Activated T-cell treated with anti-CD3 and anti-CD28 coated beads for 24 hours (primary cell): ENCODE measurements around the gene NFE2L3.
"Not testable (repeated sequence)": the region's sequence is repeated elsewhere in the genome, so short reads cannot be mapped to it uniquely, and the experiment has no call there.

Experiments
- DNase-seq: peaks from one replicate; pipeline ENCODE4 v3.0.0-alpha.2; 2020; ENCODE audit warnings: low read depth

Gene NFE2L3

GRCh38 chr7:26151953-26152781 is at the start of gene NFE2L3:
NFE2L3 (plus strand) TSS chr7:26152198; CDS start chr7:26152499, 301 bp downstream.
- peak; percentile 82 for DNase-seq

GRCh38 chr7:26103596-26103995 is 48.4 kb upstream of the NFE2L3 start:
- DNase-seq: no peak

- no peak for DNase-seq
Observed at GRCh38 chr7:26105236-26105635, 46.8 kb upstream of the NFE2L3 start.

GRCh38 chr7:26105931-26106330 is 46.1 kb upstream of the NFE2L3 start:
- DNase-seq: no peak

- DNase-seq: no peak
Observed at GRCh38 chr7:26112203-26112740, 39.7 kb upstream of the NFE2L3 start.

GRCh38 chr7:26115650-26116049 is 36.3 kb upstream of the NFE2L3 start:
- no peak for DNase-seq

GRCh38 chr7:26117142-26117807 is 34.7 kb upstream of the NFE2L3 start:
- DNase-seq: no peak

- no peak for DNase-seq
Observed at GRCh38 chr7:26117970-26118369, 34.0 kb upstream of the NFE2L3 start.

- no peak for DNase-seq
Observed at GRCh38 chr7:26122745-26123144, 29.3 kb upstream of the NFE2L3 start.

GRCh38 chr7:26124775-26125174 is 27.2 kb upstream of the NFE2L3 start:
- DNase-seq: not testable (repeated sequence)

GRCh38 chr7:26127411-26127810 is 24.6 kb upstream of the NFE2L3 start:
- DNase-seq: no peak

GRCh38 chr7:26131056-26131589 is 20.9 kb upstream of the NFE2L3 start:
- no peak for DNase-seq

GRCh38 chr7:26135076-26135475 is 16.9 kb upstream of the NFE2L3 start:
- DNase-seq: no peak

- DNase-seq: no peak
Observed at GRCh38 chr7:26135551-26135950, 16.4 kb upstream of the NFE2L3 start.

GRCh38 chr7:26136831-26137230 is 15.2 kb upstream of the NFE2L3 start:
- no peak for DNase-seq

GRCh38 chr7:26140380-26140779 is 11.6 kb upstream of the NFE2L3 start:
- DNase-seq: no peak

GRCh38 chr7:26141077-26141476 is 10.9 kb upstream of the NFE2L3 start:
- DNase-seq: no peak

- DNase-seq: no peak
Observed at GRCh38 chr7:26143298-26144048, 8.5 kb upstream of the NFE2L3 start.

- DNase-seq: no peak
Observed at GRCh38 chr7:26144184-26145080, 7.6 kb upstream of the NFE2L3 start.

GRCh38 chr7:26145238-26145637 is 6.8 kb upstream of the NFE2L3 start:
- DNase-seq: no peak

GRCh38 chr7:26147030-26147429 is 5.0 kb upstream of the NFE2L3 start:
- DNase-seq: no peak
